Stimulated activated CD8-positive, alpha-beta memory T cell treated with anti-CD3 and anti-CD28 coated beads, Interleukin-7, amount 100 ng/mL, for 48 hours (primary cell): ENCODE measurements around the gene SLC39A2.
A peak's percentile ranks its signal among the peaks of the same experiment; 100 is the strongest.
"Not testable (repeated sequence)": the region's sequence is repeated elsewhere in the genome, so short reads cannot be mapped to it uniquely, and the experiment has no call there.

Experiments used
- DNase-seq, 2 donors: peaks; one replicate each; pipeline ENCODE4 v3.0.0-alpha.2; 2020; ENCODE audit warnings: low read depth in 1 of 2; ENCODE audit errors: extremely low read depth in 1 of 2

Gene SLC39A2

DNA sequence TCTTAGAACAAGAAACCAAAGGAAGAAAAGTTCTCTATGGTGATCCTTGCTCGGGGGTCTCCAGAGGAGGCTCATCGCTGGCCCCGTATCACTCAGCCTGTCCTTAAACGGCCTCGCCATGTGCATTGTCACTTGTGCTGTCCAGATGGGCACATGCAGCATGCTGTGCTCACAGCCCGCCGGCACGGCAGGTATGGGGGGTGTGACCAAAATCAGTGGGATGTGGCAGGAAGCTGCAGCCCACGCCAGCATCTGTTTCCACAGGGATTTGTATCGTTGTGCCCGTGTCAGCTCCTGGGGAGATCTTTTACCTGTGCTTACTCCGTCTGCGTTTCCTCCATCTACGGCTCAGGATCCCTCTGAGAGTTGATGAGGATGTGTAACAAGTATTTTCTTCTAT lies 2.6 kb upstream of the SLC39A2 start:
- no peak for DNase-seq

DNA sequence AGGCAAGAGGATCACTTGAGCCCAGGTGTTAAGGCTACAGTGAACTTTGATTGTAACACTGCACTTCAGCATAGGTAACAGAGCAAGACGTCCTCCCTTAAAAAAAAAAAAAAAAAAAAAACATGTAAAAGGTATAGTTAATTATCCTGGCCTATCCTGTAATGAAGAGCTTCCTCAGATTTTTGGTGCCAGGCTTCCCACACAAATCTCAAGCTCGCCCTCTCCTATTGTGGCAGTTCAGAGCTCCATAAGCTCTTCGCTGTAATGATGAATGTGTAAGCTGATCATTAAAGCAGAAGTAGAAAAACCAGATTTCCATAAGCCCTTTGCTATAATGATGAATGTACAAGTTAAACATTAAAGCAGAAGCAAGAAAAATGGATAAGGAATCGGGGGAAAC lies 2.0 kb upstream of the SLC39A2 start:
- no peak for DNase-seq

DNA sequence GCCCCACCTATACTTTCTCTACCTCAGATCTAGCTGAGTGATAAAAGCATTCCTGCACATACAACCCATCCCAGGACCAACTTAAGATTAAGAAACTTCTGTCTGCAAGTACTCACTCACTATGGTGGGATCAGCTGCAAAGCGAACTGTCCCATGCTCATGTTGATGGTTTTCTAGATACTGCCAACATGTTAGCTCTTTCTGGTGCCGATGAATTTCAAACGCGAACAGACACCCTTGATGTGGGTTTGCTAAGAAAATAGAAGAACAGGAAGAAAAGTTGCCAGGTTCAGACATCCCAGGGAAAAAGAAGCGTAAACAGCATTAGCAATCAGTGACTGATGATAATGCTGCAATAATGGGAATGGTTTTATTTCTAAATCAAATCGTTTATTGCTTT lies 1.5 kb upstream of the SLC39A2 start:
- DNase-seq, result no peak

DNA sequence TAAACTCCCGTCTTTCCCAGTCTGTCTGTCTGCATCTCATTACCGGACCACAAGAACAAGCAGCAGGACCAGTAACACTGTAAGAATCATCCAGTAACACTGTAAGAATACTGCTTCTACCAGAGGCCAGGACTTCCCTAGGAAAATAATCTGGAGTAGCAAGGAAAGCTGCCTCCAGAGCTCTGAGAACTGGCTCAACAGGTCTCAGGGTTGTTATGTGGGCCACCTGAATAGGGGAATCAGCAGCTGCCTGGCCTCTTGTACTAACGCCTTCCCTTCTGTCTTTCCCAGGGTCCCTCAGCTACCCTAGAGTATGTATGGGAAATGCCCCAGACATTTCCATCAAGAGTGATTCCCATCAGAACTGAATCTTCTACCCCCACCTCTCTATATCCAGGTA lies 954 bp upstream of the SLC39A2 start:
- no peak for DNase-seq

DNA sequence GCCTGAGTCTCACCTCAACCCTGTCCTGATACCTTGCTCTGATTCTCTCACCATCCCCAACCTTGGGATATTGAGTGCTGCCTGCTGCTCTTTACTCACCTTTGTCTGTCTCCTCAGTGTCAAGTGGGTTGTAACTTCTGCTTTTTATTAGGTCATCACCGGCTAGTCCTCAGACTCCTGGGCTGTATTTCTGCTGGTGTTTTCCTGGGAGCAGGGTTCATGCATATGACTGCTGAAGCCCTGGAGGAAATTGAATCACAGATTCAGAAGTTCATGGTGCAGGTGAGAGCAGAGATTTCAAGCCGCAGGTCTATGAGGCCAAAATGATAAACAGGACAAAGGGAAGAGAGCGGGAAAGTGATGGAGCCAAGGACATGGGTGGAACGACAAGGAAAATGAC lies 498 bp downstream of the SLC39A2 start:
- DNase-seq, result no peak

DNA sequence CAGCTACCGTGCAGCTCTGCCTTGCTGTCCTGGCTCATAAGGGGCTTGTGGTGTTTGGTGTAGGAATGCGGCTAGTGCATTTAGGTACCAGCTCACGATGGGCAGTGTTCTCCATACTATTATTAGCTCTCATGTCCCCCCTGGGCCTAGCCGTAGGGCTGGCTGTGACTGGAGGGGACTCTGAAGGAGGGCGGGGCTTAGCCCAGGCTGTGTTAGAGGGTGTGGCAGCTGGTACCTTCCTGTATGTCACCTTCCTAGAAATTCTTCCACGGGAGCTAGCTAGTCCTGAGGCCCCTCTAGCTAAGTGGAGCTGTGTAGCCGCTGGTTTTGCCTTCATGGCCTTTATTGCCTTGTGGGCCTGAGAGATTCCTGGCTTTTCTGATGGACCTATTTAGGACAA lies 2.1 kb downstream of the SLC39A2 start:
- DNase-seq, result no peak

DNA sequence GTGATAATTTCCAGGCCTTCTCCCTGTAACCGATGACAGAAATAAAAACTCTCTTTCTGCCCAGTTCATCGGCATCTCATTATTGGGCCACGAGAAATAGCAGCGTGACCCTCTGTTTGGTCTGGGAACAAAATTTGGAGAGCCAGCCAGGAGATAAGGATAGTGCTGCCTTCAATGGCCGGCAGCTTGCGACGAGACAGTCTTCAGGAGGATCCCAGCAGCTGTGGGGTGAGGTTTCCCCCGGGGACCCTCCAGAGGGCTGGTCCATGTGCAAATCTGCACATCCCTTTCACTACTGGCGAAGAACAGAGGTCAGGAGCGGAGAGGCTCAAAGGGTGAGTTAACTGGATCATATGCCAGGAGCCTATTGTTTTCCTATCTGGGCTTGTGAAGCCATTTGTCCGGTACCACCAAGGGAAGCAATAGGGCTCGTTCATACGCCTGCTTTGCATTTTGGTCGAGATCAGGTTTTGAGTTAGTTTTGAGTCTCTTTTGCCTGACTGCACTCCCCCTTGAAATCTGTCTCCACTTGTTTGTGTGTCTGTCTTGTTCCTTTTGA lies 4.8 kb downstream of the SLC39A2 start:
- no peak for DNase-seq

DNA sequence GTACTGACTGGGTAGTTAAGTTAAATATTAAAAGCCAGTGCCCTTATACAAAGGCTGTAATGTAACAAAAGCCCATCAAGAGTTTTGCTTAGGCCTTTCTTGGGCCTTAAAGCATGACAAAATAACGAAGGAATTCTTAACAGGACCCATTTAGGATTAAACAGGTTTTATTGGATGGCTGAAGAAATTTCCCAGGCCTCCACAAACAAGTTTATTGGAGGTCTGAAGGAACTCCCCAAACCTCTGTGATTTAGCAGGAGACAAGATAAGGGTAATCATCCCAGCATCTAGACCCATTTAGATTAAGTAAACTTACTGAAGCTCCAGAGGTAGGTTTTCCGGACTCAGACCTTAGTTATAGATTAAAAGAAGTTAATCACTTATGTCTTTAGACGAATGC lies 10.6 kb downstream of the SLC39A2 start:
- DNase-seq, result not testable (repeated sequence)

DNA sequence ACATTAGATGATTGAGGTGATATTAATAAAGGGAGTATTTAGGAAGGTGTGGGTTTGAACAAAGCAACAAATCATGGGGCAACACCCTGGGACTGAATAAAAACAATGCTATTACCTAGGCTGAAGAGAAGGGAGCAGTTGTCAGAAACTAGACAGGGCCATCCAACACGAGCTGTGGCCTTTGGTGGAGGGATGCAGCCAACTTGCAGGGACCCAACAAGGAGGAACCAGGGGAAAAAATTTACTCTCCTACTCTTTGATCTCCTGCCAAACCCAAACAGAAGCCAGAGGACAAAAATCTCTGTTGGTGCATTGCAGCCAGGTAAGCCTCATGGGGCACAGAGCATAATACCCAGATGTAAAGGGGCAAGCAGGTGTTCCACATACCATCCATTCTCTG lies 12.0 kb downstream of the SLC39A2 start:
- DNase-seq, result no peak

DNA sequence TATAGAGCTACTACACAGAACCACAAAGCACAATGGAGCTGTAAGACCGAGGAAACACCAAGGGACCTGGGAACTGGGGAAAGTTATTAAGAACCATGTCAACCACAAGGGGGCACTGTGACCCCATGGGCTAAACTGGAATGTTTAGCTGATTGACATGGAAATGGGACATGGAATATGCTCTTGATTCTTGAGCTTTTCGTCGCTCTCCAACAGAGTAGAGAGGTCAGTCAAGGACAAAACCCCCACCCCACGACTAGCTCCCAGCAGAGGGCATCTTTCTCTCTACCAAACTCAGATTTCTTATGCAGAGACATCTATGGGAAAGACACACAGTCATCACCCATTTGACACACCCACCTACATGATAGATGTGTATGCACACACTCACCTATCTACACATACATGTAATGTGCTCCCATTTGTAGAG lies 15.7 kb downstream of the SLC39A2 start:
- peak; percentile 40 to 56 for DNase-seq

DNA sequence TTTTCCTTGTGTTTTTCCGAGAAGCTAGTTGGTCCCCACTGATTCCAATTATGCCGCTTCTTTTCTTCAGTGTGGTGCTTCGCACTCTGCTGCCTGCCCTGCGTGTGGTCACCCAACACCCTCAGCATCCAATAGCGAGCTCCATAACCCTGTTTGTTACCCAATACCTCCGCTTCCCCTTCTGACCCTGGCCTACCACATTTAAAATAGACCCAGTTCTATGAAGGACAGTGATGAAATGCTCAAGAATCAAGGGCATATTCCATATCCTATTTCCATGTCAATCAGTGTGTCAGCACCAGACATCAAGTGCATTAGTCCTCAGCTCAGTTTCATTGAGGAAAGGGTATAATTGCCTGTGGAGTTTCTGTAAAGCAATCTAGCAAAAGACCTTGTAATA lies 16.2 kb downstream of the SLC39A2 start:
- no peak for DNase-seq

DNA sequence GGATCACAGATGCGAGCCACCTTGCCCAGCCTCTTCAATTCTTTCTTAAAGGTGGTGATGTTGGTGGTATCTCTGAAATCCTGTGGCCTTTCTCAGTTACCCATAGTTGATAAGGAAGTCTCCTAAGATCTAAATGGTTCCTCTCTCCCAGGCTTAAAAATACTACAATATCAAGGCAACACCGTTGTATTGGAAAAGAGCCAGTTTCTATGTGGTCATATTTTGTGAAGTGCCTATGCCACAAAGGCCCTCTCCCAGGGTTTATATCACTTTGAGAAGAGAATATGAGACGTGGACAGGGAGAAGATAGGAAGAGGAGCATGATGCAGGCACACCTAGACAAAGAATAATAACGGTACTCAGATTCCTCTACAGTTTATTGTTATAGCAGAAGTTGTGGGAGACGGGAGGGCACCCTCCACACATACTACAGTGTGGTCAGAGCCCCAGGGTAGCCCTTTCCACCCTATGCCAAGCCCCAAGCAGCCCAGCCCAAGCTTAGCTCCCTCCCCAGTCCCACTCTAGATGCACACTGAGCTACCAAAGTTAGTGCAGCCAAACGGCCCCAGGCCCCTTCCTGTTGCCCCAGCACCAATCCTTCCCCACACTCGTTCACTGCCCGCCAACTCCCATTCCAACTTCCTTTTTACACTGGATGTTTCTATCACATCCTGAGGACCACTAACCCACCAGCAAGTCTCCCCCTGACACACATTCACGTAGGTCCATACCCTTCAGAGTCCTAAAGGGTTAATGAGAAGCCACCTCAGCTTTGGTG lies 17.5 kb downstream of the SLC39A2 start:
- no peak for DNase-seq

DNA sequence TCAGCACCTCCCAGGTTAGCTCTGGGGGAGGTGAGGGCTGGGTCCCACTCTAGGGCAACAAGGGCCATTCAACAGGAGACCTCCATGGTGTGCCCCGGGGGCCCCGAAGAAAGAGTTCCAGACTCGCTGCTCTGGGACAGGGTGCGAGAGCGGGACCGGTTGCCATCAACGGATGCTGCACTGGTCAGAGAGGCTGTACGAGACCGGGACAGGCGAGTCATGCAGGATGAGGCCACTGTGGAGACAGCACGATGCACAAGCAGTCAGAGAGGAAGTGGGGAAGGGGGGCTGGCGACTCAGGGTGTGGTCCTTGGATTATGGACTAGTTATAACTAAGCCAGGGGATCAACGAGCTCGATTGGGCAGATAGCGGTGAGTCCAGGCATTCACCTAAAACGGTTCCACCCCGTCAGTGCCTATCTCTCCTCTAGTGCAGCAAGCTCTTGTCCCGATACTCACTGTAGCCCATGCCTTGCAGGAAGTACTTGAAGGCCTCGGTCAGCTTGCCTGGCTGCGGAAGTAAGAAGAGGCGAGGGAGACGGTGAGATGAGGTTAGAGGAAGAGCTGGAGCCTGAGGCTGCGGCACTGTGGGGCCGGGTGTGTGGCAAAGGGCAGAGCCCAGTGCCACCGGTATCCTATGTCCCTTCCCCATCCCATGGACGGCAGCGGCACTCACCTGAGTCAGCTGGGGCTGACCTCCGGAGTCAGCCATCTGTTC lies 18.6 kb downstream of the SLC39A2 start:
- DNase-seq, result no peak

DNA sequence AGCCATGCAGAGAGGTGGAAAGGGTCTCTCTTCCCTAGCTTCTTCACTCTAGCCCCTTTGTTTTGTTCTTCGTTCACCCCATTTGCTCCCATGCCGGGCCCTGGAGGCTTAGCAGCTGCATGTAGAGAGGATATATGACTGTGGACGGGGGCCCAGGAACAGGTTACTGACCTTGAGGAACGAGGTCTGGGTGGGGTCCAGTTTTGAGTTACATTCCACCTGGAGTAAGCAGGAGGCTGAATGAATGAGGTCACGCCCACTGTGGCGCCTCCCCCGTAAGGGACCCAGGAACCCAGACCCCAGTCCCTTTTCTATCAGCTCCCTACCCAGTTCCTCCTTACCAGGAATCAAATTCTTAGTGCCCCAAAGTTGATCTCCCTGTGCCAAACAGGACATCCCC lies 19.2 kb downstream of the SLC39A2 start:
- no peak for DNase-seq

DNA sequence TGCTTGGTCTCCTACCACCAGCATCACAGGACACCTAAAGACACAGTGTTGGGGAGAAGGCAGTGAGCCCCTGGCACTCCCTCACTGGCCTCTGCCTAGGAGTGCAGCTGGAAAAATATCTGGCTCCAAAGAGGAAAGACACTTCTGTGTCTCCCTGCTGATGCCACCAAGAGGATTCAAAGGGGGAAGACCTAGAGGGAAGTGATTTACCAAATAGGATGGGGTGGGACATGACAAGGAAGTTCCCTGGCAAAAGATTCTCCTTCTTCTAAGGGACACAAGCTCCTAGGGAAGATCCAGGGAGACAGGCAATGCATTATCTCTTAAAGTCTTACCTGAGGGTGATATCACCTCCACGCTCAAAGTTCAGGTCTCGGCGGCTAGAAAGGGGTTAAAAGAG lies 19.7 kb downstream of the SLC39A2 start:
- DNase-seq, result no peak

DNA sequence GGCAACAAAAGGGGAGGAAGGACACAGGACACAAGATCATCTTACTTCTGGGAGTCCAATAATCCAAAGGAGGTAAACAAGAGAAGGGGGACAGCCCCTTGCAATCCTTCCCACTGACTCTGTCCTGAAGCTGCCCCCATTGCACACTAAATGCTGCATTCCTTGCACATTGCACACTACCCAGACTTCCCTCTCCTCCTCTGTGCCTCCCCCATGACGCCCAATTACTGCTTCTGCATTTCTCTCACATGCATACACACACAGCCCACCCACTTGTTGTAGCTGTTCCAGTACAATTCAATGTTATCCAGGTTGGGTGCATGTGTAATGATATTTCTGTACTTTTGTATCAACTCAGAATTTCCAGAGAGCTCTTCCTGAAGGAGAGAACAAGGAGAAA lies 20.3 kb downstream of the SLC39A2 start:
- DNase-seq, result no peak

DNA sequence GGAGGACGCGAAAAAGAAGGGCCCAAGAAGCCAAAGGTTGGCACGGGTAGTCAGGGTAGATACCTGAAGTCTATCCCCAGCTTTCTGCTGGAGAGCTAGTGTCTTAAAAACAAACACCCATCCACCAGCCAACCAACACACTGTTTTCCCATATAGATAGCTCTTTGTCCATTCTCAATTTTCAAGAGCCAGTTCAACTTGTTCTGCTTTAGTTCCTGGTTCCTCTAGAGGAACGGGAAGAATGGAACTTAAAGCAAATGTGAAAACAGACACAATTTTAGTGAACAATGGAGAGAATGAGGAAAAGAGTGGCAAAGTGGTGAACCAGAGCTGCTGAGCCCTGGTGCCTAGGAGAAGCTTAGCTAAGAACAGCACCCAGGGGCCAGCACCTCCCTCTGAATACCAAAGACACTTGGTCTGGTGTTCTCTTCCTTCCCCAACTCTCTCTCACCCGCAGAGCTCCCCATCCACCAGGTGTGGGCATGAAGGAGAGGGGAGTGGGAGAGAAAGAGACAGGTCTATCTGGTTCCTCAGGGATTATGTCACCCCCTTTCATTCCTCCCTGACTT lies 22.0 kb downstream of the SLC39A2 start:
- no peak for DNase-seq

DNA sequence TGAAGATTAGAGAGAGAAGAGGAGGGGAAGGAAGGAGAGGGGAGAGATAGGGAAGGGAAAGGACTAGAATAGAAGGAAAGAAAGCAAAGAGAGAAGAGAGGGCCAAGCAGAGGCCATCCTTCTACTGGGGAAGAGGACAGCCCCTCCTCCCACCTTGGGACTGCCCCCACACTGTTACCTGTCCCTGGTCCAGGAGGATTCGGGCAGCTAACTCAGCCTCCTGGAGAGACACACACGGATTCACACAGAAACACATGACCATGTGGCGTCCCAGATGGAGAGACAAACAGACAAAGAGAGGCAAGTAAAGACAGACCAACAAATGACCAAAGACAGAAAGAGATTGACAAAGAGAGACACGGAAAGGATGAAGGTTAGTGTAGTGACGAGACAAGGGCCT lies 23.6 kb downstream of the SLC39A2 start:
- no peak for DNase-seq

DNA sequence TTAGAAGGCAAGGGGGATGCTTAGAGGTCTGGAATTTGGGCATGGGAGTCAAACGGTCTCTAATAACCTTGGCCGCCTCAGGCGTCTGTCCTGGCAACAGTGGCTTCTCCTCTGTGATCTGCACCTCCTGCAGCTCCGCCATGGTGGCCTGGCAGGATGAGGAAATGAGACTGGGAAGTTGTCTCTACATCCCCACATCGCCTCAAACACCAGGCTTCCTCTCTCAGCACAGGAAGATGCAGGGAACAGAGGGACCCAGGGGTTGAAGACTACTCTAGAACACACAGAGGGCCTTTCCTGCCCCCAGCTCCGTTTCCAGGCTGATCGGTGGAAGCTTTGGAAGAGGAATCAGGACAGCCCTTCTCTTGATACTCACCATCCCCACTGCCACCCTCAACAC lies 24.1 kb downstream of the SLC39A2 start:
- no peak for DNase-seq

DNA sequence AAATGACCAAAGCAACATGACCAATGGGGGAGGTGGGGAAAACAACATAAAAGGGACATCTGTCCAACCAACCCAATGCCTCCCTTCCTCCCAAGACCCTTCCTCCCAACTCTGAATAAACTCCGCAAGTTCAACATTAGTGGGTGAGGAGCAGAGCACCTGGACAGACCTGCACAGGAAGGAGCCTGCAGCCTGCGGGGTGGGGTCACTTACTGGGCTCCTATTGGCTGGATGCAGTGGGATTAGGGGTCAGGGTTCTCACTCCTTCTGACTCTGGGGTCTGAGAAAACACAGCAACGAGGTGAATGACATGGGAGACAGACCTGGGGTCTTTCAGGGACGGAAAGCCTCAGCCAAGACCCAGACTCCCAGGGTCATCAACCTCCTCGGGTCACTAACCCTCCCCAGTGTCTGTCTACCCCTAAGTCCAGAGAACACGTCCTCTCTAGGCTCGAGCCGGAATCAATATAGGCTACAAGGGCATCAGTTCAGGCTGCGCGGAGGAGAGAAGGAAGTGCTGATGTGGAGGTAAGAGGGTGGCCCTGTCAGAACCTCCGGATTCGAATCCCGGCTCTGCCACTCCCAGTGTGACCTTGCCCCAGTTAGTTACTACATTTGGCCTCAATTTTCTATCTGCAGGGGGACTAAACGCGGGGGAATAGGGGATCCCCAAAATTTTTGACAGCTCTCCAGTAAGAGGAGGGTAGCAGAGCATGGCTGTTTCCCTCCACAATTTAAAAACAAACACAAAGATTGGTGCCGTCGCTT lies 24.9 kb downstream of the SLC39A2 start:
- no peak for DNase-seq
